ENCODE results near the gene TRPC4AP.
"Not testable (repeated sequence)": the region's sequence is repeated elsewhere in the genome, so short reads cannot be mapped to it uniquely, and the experiment has no call there.

The TRPC4AP gene

GRCh38 chr20:35060168-35060567 lies 32.4 kb downstream of the TRPC4AP start:
- no peak overlapping the region for H3K27ac ChIP-seq (ENCODE audit: low read length)
- no peak overlapping the region for H3K4me3 ChIP-seq (ENCODE audit: low read length)
- H3K4me1 ChIP-seq (ENCODE audit: control insufficient read depth, insufficient read depth, low read length), result no peaks in the 10 kb centered on the region
- H3K9me3 ChIP-seq (ENCODE audit: control insufficient read depth, insufficient read depth, low read length), result no peaks in the 10 kb centered on the region
- no CpG with 5 or more reads among the region's 5 CpGs for WGBS (ENCODE audit: insufficient coverage, insufficient read length)
- no peaks in the 10 kb centered on the region; the same call in 1 of the 2 replicates for H3K36me3 ChIP-seq (ENCODE audit: control insufficient read depth, insufficient read depth, low read length)
- no peaks in the 10 kb centered on the region for H3K27me3 ChIP-seq (ENCODE audit: control insufficient read depth, insufficient read depth, low read length)
- no peak for DNase-seq (ENCODE audit: low read depth, low spot score)

GRCh38 chr20:35059612-35060011 lies 33.0 kb downstream of the TRPC4AP start:
- no peaks in the 10 kb centered on the region for H3K27me3 ChIP-seq (ENCODE audit: control insufficient read depth, insufficient read depth, low read length)
- over 99% methylated on average over 10 of the region's 14 CpGs for WGBS (ENCODE audit: insufficient coverage, insufficient read length)
- no peaks in the 10 kb centered on the region for H3K9me3 ChIP-seq (ENCODE audit: control insufficient read depth, insufficient read depth, low read length)
- no peak overlapping the region for H3K27ac ChIP-seq (ENCODE audit: low read length)
- DNase-seq (ENCODE audit: low read depth, low spot score), result no peak
- no peaks in the 10 kb centered on the region for H3K4me1 ChIP-seq (ENCODE audit: control insufficient read depth, insufficient read depth, low read length)
- no peak overlapping the region for H3K4me3 ChIP-seq (ENCODE audit: low read length)
- no peaks in the 10 kb centered on the region; the same call in 1 of the 2 replicates for H3K36me3 ChIP-seq (ENCODE audit: control insufficient read depth, insufficient read depth, low read length)

- Histone ChIP-seq H3K36me3 (ENCODE audit: control insufficient read depth, insufficient read depth, low read length) (no peaks in the 10 kb centered on the region; the same call in 1 of the 2 replicates), H3K4me3 (ENCODE audit: low read length) (no peak overlapping the region), H3K27me3 (ENCODE audit: control insufficient read depth, insufficient read depth, low read length) (no peaks in the 10 kb centered on the region), H3K9me3 (ENCODE audit: control insufficient read depth, insufficient read depth, low read length) (no peaks in the 10 kb centered on the region), H3K27ac (ENCODE audit: low read length) (no peak overlapping the region), H3K4me1 (ENCODE audit: control insufficient read depth, insufficient read depth, low read length) (no peaks in the 10 kb centered on the region)
- DNase-seq (ENCODE audit: low read depth, low spot score), result no peak
- WGBS (ENCODE audit: insufficient coverage, insufficient read length), result no CpG with 5 or more reads among the region's 2 CpGs
These were observed 33.5 kb downstream of the TRPC4AP start for GRCh38 chr20:35059110-35059509.

- Histone ChIP-seq H3K9me3 (ENCODE audit: control insufficient read depth, insufficient read depth, low read length) (no peaks in the 10 kb centered on the region), H3K27ac (ENCODE audit: low read length) (no peak overlapping the region), H3K4me3 (ENCODE audit: low read length) (no peak overlapping the region), H3K36me3 (ENCODE audit: control insufficient read depth, insufficient read depth, low read length) (no peaks in the 10 kb centered on the region; the same call in 1 of the 2 replicates), H3K4me1 (ENCODE audit: control insufficient read depth, insufficient read depth, low read length) (no peaks in the 10 kb centered on the region), H3K27me3 (ENCODE audit: control insufficient read depth, insufficient read depth, low read length) (no peaks in the 10 kb centered on the region)
- DNase-seq (ENCODE audit: low read depth, low spot score), result no peak
- WGBS (ENCODE audit: insufficient coverage, insufficient read length), result no CpG with 5 or more reads among the region's 9 CpGs
These were observed 36.9 kb downstream of the TRPC4AP start for GRCh38 chr20:35055445-35056276.

GRCh38 chr20:35054814-35055213 lies 37.8 kb downstream of the TRPC4AP start:
- H3K36me3 ChIP-seq (ENCODE audit: control insufficient read depth, insufficient read depth, low read length), result peaks cover 2% of the 10 kb centered on the region; the same call in 1 of the 2 replicates
- no peak overlapping the region for H3K27ac ChIP-seq (ENCODE audit: low read length)
- WGBS (ENCODE audit: insufficient coverage, insufficient read length), result no CpG with 5 or more reads among the region's 2 CpGs
- H3K27me3 ChIP-seq (ENCODE audit: control insufficient read depth, insufficient read depth, low read length), result no peaks in the 10 kb centered on the region
- no peaks in the 10 kb centered on the region for H3K9me3 ChIP-seq (ENCODE audit: control insufficient read depth, insufficient read depth, low read length)
- H3K4me3 ChIP-seq (ENCODE audit: low read length), result no peak overlapping the region
- H3K4me1 ChIP-seq (ENCODE audit: control insufficient read depth, insufficient read depth, low read length), result no peaks in the 10 kb centered on the region
- no peak for DNase-seq (ENCODE audit: low read depth, low spot score)

- not testable (repeated sequence) for H3K9me3 ChIP-seq (ENCODE audit: control insufficient read depth, insufficient read depth, low read length); H3K4me1 ChIP-seq (ENCODE audit: control insufficient read depth, insufficient read depth, low read length); H3K4me3 ChIP-seq (ENCODE audit: low read length); H3K36me3 ChIP-seq (ENCODE audit: control insufficient read depth, insufficient read depth, low read length); H3K27me3 ChIP-seq (ENCODE audit: control insufficient read depth, insufficient read depth, low read length); DNase-seq (ENCODE audit: low read depth, low spot score); H3K27ac ChIP-seq (ENCODE audit: low read length)
- no CpG with 5 or more reads among the region's 5 CpGs for WGBS (ENCODE audit: insufficient coverage, insufficient read length)
These were observed 40.0 kb downstream of the TRPC4AP start for GRCh38 chr20:35052616-35053015.

GRCh38 chr20:35049776-35050352 lies 42.7 kb downstream of the TRPC4AP start:
- H3K4me3 ChIP-seq (ENCODE audit: low read length), result no peak overlapping the region
- H3K36me3 ChIP-seq (ENCODE audit: control insufficient read depth, insufficient read depth, low read length), result peaks cover 3% of the 10 kb centered on the region; the same call in 1 of the 2 replicates
- no peaks in the 10 kb centered on the region for H3K4me1 ChIP-seq (ENCODE audit: control insufficient read depth, insufficient read depth, low read length)
- H3K27me3 ChIP-seq (ENCODE audit: control insufficient read depth, insufficient read depth, low read length), result no peaks in the 10 kb centered on the region
- WGBS (ENCODE audit: insufficient coverage, insufficient read length), result no CpG with 5 or more reads among the region's 5 CpGs
- no peak for DNase-seq (ENCODE audit: low read depth, low spot score)
- H3K9me3 ChIP-seq (ENCODE audit: control insufficient read depth, insufficient read depth, low read length), result no peaks in the 10 kb centered on the region
- no peak overlapping the region for H3K27ac ChIP-seq (ENCODE audit: low read length)

- no peaks in the 10 kb centered on the region for H3K4me1 ChIP-seq (ENCODE audit: control insufficient read depth, insufficient read depth, low read length)
- no peak for DNase-seq (ENCODE audit: low read depth, low spot score)
- no CpG with 5 or more reads among the region's 1 CpG for WGBS (ENCODE audit: insufficient coverage, insufficient read length)
- no peaks in the 10 kb centered on the region for H3K9me3 ChIP-seq (ENCODE audit: control insufficient read depth, insufficient read depth, low read length)
- H3K4me3 ChIP-seq (ENCODE audit: low read length), result no peak overlapping the region
- H3K27ac ChIP-seq (ENCODE audit: low read length), result no peak overlapping the region
- H3K27me3 ChIP-seq (ENCODE audit: control insufficient read depth, insufficient read depth, low read length), result no peaks in the 10 kb centered on the region
- peaks cover 3% of the 10 kb centered on the region; the same call in 1 of the 2 replicates for H3K36me3 ChIP-seq (ENCODE audit: control insufficient read depth, insufficient read depth, low read length)
These were observed 43.9 kb downstream of the TRPC4AP start for GRCh38 chr20:35048739-35049138.

- Histone ChIP-seq H3K27me3 (ENCODE audit: control insufficient read depth, insufficient read depth, low read length) (no peaks in the 10 kb centered on the region), H3K9me3 (ENCODE audit: control insufficient read depth, insufficient read depth, low read length) (no peaks in the 10 kb centered on the region), H3K4me3 (ENCODE audit: low read length) (no peak overlapping the region), H3K36me3 (ENCODE audit: control insufficient read depth, insufficient read depth, low read length) (no peaks in the 10 kb centered on the region; the same call in 1 of the 2 replicates), H3K27ac (ENCODE audit: low read length) (no peak overlapping the region), H3K4me1 (ENCODE audit: control insufficient read depth, insufficient read depth, low read length) (no peaks in the 10 kb centered on the region)
- no peak for DNase-seq (ENCODE audit: low read depth, low spot score)
These were observed 50.3 kb downstream of the TRPC4AP start for GRCh38 chr20:35042268-35042667.

GRCh38 chr20:35040646-35041045 lies 52.0 kb downstream of the TRPC4AP start:
- no peak overlapping the region for H3K27ac ChIP-seq (ENCODE audit: low read length)
- H3K36me3 ChIP-seq (ENCODE audit: control insufficient read depth, insufficient read depth, low read length), result no peaks in the 10 kb centered on the region; the same call in 1 of the 2 replicates
- no peaks in the 10 kb centered on the region for H3K9me3 ChIP-seq (ENCODE audit: control insufficient read depth, insufficient read depth, low read length)
- WGBS (ENCODE audit: insufficient coverage, insufficient read length), result no CpG with 5 or more reads among the region's 6 CpGs
- no peak for DNase-seq (ENCODE audit: low read depth, low spot score)
- no peaks in the 10 kb centered on the region for H3K4me1 ChIP-seq (ENCODE audit: control insufficient read depth, insufficient read depth, low read length)
- no peaks in the 10 kb centered on the region for H3K27me3 ChIP-seq (ENCODE audit: control insufficient read depth, insufficient read depth, low read length)
- no peak overlapping the region for H3K4me3 ChIP-seq (ENCODE audit: low read length)
